ENCODE data around the gene CYP1A2. TPM values are rescaled to one million over a fixed set of nuclear protein-coding genes. Genes with fewer than 3 reads are reported as not detected.
A peak's percentile ranks its signal among the peaks of the same experiment; 100 is the strongest.
"Not testable (repeated sequence)": the region's sequence is repeated elsewhere in the genome, so short reads cannot be mapped to it uniquely, and the experiment has no call there.

Gene CYP1A2
- total and polyA plus RNA-seq, 9 of the 15 experiments (the other 6 are each of a cell fraction or from before 2014, with no cell fraction given): not detected

DNA sequence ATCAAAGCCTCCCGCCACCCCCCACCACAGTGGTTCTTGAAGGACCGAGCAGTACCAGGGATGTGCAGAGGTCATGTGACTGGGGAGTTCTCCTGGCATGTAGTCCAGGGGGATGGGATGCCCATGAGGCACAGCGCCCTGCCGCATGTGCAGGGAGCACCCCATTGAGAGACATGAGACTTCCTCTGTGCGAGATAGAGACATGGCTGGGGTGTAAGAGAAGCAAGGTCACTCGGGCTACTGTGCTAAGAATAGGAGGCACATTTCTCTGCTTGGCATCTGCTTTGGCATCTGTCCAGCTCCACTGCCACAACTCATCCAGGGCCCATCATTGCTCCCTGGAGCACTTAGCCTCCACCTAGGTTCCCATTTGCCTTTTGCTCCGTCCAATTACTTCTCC lies 20.9 kb upstream of the CYP1A2 start (continued):
- no peak for TF ChIP-seq NRF1 (conservative IDR thresholded peaks at IDR 0.05 in 1 of 2, IDR thresholded peaks at IDR 0.05 in 1 of 2)
- TF ChIP-seq, protein P1, sequence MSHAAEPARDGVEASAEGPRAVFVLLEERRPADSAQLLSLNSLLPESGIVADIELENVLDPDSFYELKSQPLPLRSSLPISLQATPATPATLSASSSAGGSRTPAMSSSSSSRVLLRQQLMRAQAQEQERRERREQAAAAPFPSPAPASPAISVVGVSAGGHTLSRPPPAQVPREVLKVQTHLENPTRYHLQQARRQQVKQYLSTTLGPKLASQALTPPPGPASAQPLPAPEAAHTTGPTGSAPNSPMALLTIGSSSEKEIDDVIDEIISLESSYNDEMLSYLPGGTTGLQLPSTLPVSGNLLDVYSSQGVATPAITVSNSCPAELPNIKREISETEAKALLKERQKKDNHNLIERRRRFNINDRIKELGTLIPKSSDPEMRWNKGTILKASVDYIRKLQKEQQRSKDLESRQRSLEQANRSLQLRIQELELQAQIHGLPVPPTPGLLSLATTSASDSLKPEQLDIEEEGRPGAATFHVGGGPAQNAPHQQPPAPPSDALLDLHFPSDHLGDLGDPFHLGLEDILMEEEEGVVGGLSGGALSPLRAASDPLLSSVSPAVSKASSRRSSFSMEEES (CRISPR knock-in tag; IDR thresholded peaks at IDR 0.05): peak; percentile 14; the same call in 1 of the 2 replicates
- TF ChIP-seq NFIC (IDR thresholded peaks at IDR 0.05): peak; percentile 49

DNA sequence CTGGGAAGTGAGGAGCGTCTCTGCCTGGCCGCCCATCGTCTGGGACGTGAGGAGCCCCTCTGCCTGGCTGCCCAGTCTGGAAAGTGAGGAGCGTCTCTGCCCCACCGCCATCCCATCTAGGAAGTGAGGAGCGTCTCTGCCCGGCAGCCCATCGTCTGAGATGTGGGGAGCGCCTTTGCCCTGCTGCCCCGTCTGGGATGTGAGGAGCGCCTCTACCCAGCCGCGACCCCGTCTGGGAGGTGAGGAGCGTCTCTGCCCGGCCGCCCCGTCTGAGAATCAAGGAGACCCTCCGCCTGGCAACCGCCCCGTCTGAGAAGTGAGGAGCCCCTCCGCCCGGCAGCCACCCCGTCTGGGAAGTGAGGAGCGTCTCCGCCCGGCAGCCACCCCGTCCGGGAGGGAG lies 19.9 kb upstream of the CYP1A2 start:
- DNase-seq (ENCODE audit: extremely low read depth in 1 of 4, low spot score in 3 of 4); ATAC-seq; H3K9me1 ChIP-seq (ENCODE audit: control insufficient read depth, insufficient read depth, low read length); H3K9ac ChIP-seq (ENCODE audit: insufficient read depth in 1 of 2, low read depth in 2 of 2, low read length in 2 of 2); FAIRE-seq; POLR2A ChIA-PET; H3K9me3 ChIP-seq (replicated peaks; ENCODE audit: control insufficient read depth, insufficient read depth, low read depth, low read length); H3K4me2 ChIP-seq (ENCODE audit: insufficient read depth, low read length); CTCF ChIA-PET (ENCODE audit: low intra/inter-chr PET ratio); H3K79me2 ChIP-seq (ENCODE audit: control insufficient read depth, insufficient read depth, low read length); H4K20me1 ChIP-seq (replicated peaks; ENCODE audit: control insufficient read depth, insufficient read depth, low read length); BruUV-seq (replicated peaks); H3K4me3 ChIP-seq; H3K27ac ChIP-seq (ENCODE audit: extremely low read depth, low read depth, low read length); intact Hi-C loops (cut with micrococcal nuclease); H3K36me3 ChIP-seq (ENCODE audit: control insufficient read depth, insufficient read depth, low read length); in situ Hi-C loops (cut with MboI); H2AFZ ChIP-seq (ENCODE audit: low read depth, low read length): not testable (repeated sequence)
- 37% methylated on average over 7 of the region's 30 CpGs for WGBS (ENCODE audit: insufficient coverage, low coverage, missing lambda C conversion rate)
- peaks cover 5 to 16% of the 10 kb centered on the region in 2 experiments; a peak in 2 of 5 replicates for H3K4me1 ChIP-seq (replicated peaks in 1 of 2; ENCODE audit: control insufficient read depth in 2 of 2, insufficient read depth in 2 of 2, low read length in 2 of 2)
- peaks cover 40 to 69% of the 10 kb centered on the region in 2 experiments; a peak in 4 of 5 replicates for H3K27me3 ChIP-seq (ENCODE audit: control insufficient read depth in 2 of 2, insufficient read depth in 2 of 2, low read length in 2 of 2)

All from K562 (cell line).